ENCODE measurements around the gene SLC47A1.
"Not testable (repeated sequence)": the region's sequence is repeated elsewhere in the genome, so short reads cannot be mapped to it uniquely, and the experiment has no call there.

Gene SLC47A1

GRCh38 chr17:19533718-19534561 is at the start of gene SLC47A1:
TSS of gene SLC47A1 (plus strand) at chr17:19533854. CDS start at chr17:19533940, 86 bp downstream.
- no peak for DNase-seq

GRCh38 chr17:19485800-19486340 is 47.8 kb upstream of the SLC47A1 start:
- DNase-seq, result no peak

GRCh38 chr17:19486351-19487023 is 47.2 kb upstream of the SLC47A1 start:
- DNase-seq, result no peak

- DNase-seq, result no peak
These were observed 46.5 kb upstream of the SLC47A1 start for GRCh38 chr17:19487024-19487600.

- DNase-seq, result no peak
These were observed 41.5 kb upstream of the SLC47A1 start for GRCh38 chr17:19492141-19492540.

GRCh38 chr17:19494961-19495806 is 38.5 kb upstream of the SLC47A1 start:
- no peak for DNase-seq

- DNase-seq, result no peak
These were observed 37.7 kb upstream of the SLC47A1 start for GRCh38 chr17:19495828-19496528.

GRCh38 chr17:19497624-19498023 is 36.0 kb upstream of the SLC47A1 start:
- no peak for DNase-seq

GRCh38 chr17:19501219-19501618 is 32.4 kb upstream of the SLC47A1 start:
- DNase-seq, result no peak

GRCh38 chr17:19502517-19502916 is 31.1 kb upstream of the SLC47A1 start:
- no peak for DNase-seq

- DNase-seq, result not testable (repeated sequence)
These were observed 28.1 kb upstream of the SLC47A1 start for GRCh38 chr17:19505561-19505960.

- peak; percentile 76 for DNase-seq
These were observed 25.7 kb upstream of the SLC47A1 start for GRCh38 chr17:19507775-19508576.

GRCh38 chr17:19508577-19508867 is 25.1 kb upstream of the SLC47A1 start:
- no peak for DNase-seq

GRCh38 chr17:19509281-19509852 is 24.3 kb upstream of the SLC47A1 start:
- not testable (repeated sequence) for DNase-seq

GRCh38 chr17:19510903-19511302 is 22.8 kb upstream of the SLC47A1 start:
- DNase-seq, result no peak

GRCh38 chr17:19513897-19514488 is 19.7 kb upstream of the SLC47A1 start:
- DNase-seq, result peak; percentile 46

- no peak for DNase-seq
These were observed 16.0 kb upstream of the SLC47A1 start for GRCh38 chr17:19517699-19518098.

GRCh38 chr17:19519388-19520291 is 14.0 kb upstream of the SLC47A1 start:
- DNase-seq, result not testable (repeated sequence)

GRCh38 chr17:19520641-19521040 is 13.0 kb upstream of the SLC47A1 start:
- no peak for DNase-seq

Data from NCI-H345 (cell line).